Erythroblast (primary cell): ENCODE data around the gene FYB1.

ENCODE experiments used
- DNase-seq, 2 experiments: peaks; one replicate each; lab custom pipeline; 2025; lab: John Stamatoyannopoulos, UW
- GATA1 ChIP-seq: IDR thresholded peaks from 2 replicates; pipeline ENCODE4 v1.6.1; 2011; ENCODE audit warnings: low read depth, mild to moderate bottlenecking, control low read depth, low read length, moderate library complexity
- POLR2A ChIP-seq: IDR thresholded peaks from 2 replicates; pipeline ENCODE4 v1.6.1; 2011; ENCODE audit warnings: mild to moderate bottlenecking, low read length

The FYB1 gene

GRCh38 chr5:39220280-39221030 is 1.1 kb upstream of the FYB1 start:
- DNase-seq = no peak
- no peak for TF ChIP-seq POLR2A

GRCh38 chr5:39218482-39219402 is 621 bp downstream of the FYB1 start:
- TF ChIP-seq GATA1 (no peak), POLR2A (no peak)
- DNase-seq = no peak

- peak; percentile 67 to 71 for DNase-seq
- no peak for TF ChIP-seq GATA1
- TF ChIP-seq POLR2A = no peak
Observed at GRCh38 chr5:39217365-39218281, 1.7 kb downstream of the FYB1 start.

GRCh38 chr5:39216631-39217030 is 2.7 kb downstream of the FYB1 start:
- DNase-seq = no peak
- TF ChIP-seq GATA1 (no peak), POLR2A (no peak)

- TF ChIP-seq POLR2A (no peak), GATA1 (no peak)
Observed at GRCh38 chr5:39215857-39216256, 3.5 kb downstream of the FYB1 start.

GRCh38 chr5:39214912-39215709 is 4.3 kb downstream of the FYB1 start:
- no peak for DNase-seq

More at GRCh38 chr5:39215857-39216256, 3.5 kb downstream of the FYB1 start:
- DNase-seq = no peak

GRCh38 chr5:39213447-39214207 is 5.7 kb downstream of the FYB1 start:
- TF ChIP-seq POLR2A = no peak
- no peak for TF ChIP-seq GATA1
- DNase-seq = no peak

More at GRCh38 chr5:39214912-39215709, 4.3 kb downstream of the FYB1 start:
- TF ChIP-seq GATA1 (no peak), POLR2A (no peak)

GRCh38 chr5:39211773-39212172 is 7.6 kb downstream of the FYB1 start:
- DNase-seq = no peak
- TF ChIP-seq POLR2A (no peak), GATA1 (no peak)

- TF ChIP-seq POLR2A = no peak
- TF ChIP-seq GATA1 = no peak
- DNase-seq = no peak
Observed at GRCh38 chr5:39209924-39210323, 9.4 kb downstream of the FYB1 start.

GRCh38 chr5:39208471-39208870 is 10.9 kb downstream of the FYB1 start:
- TF ChIP-seq GATA1 (no peak), POLR2A (no peak)
- no peak for DNase-seq

GRCh38 chr5:39207345-39208045 is 11.9 kb downstream of the FYB1 start:
- DNase-seq = no peak
- TF ChIP-seq POLR2A (no peak), GATA1 (no peak)
